ENCODE results near the gene CRIP2.
A peak's percentile ranks its signal among the peaks of the same experiment; 100 is the strongest.

The CRIP2 gene

GRCh38 chr14:105500726-105501101 lies 26.1 kb downstream of the CRIP2 start:
- DNase-seq, result no peak

GRCh38 chr14:105501504-105502291 lies 27.1 kb downstream of the CRIP2 start:
- DNase-seq, result no peak

- no peak for DNase-seq
These were observed 28.1 kb downstream of the CRIP2 start for GRCh38 chr14:105502446-105503295.

- DNase-seq, result no peak
These were observed 28.6 kb downstream of the CRIP2 start for GRCh38 chr14:105503296-105503640.

- DNase-seq, result no peak
These were observed 29.5 kb downstream of the CRIP2 start for GRCh38 chr14:105503935-105504692.

GRCh38 chr14:105505101-105505500 lies 30.5 kb downstream of the CRIP2 start:
- DNase-seq, result no peak

- DNase-seq, result no peak
These were observed 32.6 kb downstream of the CRIP2 start for GRCh38 chr14:105507247-105507646.

GRCh38 chr14:105508069-105508468 lies 33.4 kb downstream of the CRIP2 start:
- DNase-seq, result no peak

GRCh38 chr14:105508601-105509000 lies 34.0 kb downstream of the CRIP2 start:
- no peak for DNase-seq

GRCh38 chr14:105517096-105517495 lies 42.5 kb downstream of the CRIP2 start:
- DNase-seq, result no peak

GRCh38 chr14:105519946-105520698 lies 45.5 kb downstream of the CRIP2 start:
- no peak for DNase-seq

GRCh38 chr14:105525326-105525725 lies 50.7 kb downstream of the CRIP2 start:
- DNase-seq, result no peak

GRCh38 chr14:105525861-105526775 lies 51.5 kb downstream of the CRIP2 start, which contains the start of gene TMEM121:
Gene TMEM121, plus strand, starts transcription at chr14:105526583. Its CDS starts 2,252 bp downstream, at chr14:105528835.
- DNase-seq, result peak; percentile 7

GRCh38 chr14:105526776-105527380 lies 52.3 kb downstream of the CRIP2 start:
- DNase-seq, result no peak

GRCh38 chr14:105527381-105527825 lies 52.8 kb downstream of the CRIP2 start:
- DNase-seq, result no peak

GRCh38 chr14:105527826-105528585 lies 53.4 kb downstream of the CRIP2 start:
- DNase-seq, result peak; percentile 72

- peak; percentile 7 for DNase-seq
These were observed 54.1 kb downstream of the CRIP2 start for GRCh38 chr14:105528586-105529318.

GRCh38 chr14:105529319-105529568 lies 54.6 kb downstream of the CRIP2 start:
- DNase-seq, result no peak

Data from fibroblast of skin of abdomen (primary cell).